Measurements from ENCODE around the gene CDT1. TPM values are rescaled to one million over a fixed set of nuclear protein-coding genes. Genes with fewer than 3 reads are reported as not detected.

The CDT1 gene
- total and polyA plus RNA-seq, 2 experiments from 2014 or later, result 32.6 to 187 TPM

- ATAC-seq, result no peak
Observed at GRCh38 chr16:88835818-88836217, 32.2 kb downstream of the CDT1 start.

More at GRCh38 chr16:88835818-88836217, 32.2 kb downstream of the CDT1 start:
- no peak overlapping the region for H3K27ac Mint-ChIP-seq
- H3K4me3 Mint-ChIP-seq, result no peak overlapping the region
- Histone ChIP-seq H3K36me3 (ENCODE audit: insufficient read depth) (no peaks in the 10 kb centered on the region; the same call in 1 of the 2 replicates), H3K27me3 (ENCODE audit: insufficient read depth) (no peaks in the 10 kb centered on the region), H3F3A (replicated peaks; ENCODE audit: low read depth) (no peaks in the 10 kb centered on the region), H3K4me1 (ENCODE audit: insufficient read depth) (no peaks in the 10 kb centered on the region), H3K79me2 (replicated peaks; ENCODE audit: insufficient read depth) (no peaks in the 10 kb centered on the region), H3K27ac (ENCODE audit: low read depth) (no peak overlapping the region), H3K9me2 (ENCODE audit: insufficient read depth) (no peaks in the 10 kb centered on the region), H3K4me3 (no peak overlapping the region), H2AFZ (no peak overlapping the region), H3K4me2 (no peak overlapping the region), H4K20me1 (replicated peaks; ENCODE audit: insufficient read depth) (no peaks in the 10 kb centered on the region)
- H3K36me3 Mint-ChIP-seq (ENCODE audit: low read depth), result peaks cover 8% of the 10 kb centered on the region
- no peak for DNase-seq (ENCODE audit: low spot score)
- no peaks in the 10 kb centered on the region for H3K9me3 Mint-ChIP-seq
- no peaks in the 10 kb centered on the region for H3K4me1 Mint-ChIP-seq
- TF ChIP-seq CREB1 (CRISPR knock-in tag; IDR thresholded peaks at IDR 0.05; ENCODE audit: low read depth) (no peak), CTCF (conservative IDR thresholded peaks at IDR 0.05; ENCODE audit: low read depth in 2 of 2) (no peak), ZNF114 (CRISPR knock-in tag; IDR thresholded peaks at IDR 0.05) (no peak), NANOG (IDR thresholded peaks at IDR 0.05; ENCODE audit: borderline replicate concordance) (no peak), JUNB (IDR thresholded peaks at IDR 0.05; ENCODE audit: unreplicated experiment) (no peak), STAT1 (IDR thresholded peaks at IDR 0.05; ENCODE audit: unreplicated experiment) (no peak), EZH2 (IDR thresholded peaks at IDR 0.05; ENCODE audit: low read depth, unreplicated experiment) (no peak), ZNF331 (CRISPR knock-in tag; IDR thresholded peaks at IDR 0.05; ENCODE audit: low read depth) (no peak), EZH2phosphoT487 (IDR thresholded peaks at IDR 0.05; ENCODE audit: unreplicated experiment) (no peak), POLR2AphosphoS5 (IDR thresholded peaks at IDR 0.05; ENCODE audit: low read depth) (no peak)
- TF ChIP-seq, protein P1, sequence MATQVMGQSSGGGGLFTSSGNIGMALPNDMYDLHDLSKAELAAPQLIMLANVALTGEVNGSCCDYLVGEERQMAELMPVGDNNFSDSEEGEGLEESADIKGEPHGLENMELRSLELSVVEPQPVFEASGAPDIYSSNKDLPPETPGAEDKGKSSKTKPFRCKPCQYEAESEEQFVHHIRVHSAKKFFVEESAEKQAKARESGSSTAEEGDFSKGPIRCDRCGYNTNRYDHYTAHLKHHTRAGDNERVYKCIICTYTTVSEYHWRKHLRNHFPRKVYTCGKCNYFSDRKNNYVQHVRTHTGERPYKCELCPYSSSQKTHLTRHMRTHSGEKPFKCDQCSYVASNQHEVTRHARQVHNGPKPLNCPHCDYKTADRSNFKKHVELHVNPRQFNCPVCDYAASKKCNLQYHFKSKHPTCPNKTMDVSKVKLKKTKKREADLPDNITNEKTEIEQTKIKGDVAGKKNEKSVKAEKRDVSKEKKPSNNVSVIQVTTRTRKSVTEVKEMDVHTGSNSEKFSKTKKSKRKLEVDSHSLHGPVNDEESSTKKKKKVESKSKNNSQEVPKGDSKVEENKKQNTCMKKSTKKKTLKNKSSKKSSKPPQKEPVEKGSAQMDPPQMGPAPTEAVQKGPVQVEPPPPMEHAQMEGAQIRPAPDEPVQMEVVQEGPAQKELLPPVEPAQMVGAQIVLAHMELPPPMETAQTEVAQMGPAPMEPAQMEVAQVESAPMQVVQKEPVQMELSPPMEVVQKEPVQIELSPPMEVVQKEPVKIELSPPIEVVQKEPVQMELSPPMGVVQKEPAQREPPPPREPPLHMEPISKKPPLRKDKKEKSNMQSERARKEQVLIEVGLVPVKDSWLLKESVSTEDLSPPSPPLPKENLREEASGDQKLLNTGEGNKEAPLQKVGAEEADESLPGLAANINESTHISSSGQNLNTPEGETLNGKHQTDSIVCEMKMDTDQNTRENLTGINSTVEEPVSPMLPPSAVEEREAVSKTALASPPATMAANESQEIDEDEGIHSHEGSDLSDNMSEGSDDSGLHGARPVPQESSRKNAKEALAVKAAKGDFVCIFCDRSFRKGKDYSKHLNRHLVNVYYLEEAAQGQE (IDR thresholded peaks at IDR 0.05; ENCODE audit: unreplicated experiment), result no peak
- TF ChIP-seq, protein P2, sequence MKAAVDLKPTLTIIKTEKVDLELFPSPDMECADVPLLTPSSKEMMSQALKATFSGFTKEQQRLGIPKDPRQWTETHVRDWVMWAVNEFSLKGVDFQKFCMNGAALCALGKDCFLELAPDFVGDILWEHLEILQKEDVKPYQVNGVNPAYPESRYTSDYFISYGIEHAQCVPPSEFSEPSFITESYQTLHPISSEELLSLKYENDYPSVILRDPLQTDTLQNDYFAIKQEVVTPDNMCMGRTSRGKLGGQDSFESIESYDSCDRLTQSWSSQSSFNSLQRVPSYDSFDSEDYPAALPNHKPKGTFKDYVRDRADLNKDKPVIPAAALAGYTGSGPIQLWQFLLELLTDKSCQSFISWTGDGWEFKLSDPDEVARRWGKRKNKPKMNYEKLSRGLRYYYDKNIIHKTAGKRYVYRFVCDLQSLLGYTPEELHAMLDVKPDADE (IDR thresholded peaks at IDR 0.05), result no peak
- TF ChIP-seq, protein P3, sequence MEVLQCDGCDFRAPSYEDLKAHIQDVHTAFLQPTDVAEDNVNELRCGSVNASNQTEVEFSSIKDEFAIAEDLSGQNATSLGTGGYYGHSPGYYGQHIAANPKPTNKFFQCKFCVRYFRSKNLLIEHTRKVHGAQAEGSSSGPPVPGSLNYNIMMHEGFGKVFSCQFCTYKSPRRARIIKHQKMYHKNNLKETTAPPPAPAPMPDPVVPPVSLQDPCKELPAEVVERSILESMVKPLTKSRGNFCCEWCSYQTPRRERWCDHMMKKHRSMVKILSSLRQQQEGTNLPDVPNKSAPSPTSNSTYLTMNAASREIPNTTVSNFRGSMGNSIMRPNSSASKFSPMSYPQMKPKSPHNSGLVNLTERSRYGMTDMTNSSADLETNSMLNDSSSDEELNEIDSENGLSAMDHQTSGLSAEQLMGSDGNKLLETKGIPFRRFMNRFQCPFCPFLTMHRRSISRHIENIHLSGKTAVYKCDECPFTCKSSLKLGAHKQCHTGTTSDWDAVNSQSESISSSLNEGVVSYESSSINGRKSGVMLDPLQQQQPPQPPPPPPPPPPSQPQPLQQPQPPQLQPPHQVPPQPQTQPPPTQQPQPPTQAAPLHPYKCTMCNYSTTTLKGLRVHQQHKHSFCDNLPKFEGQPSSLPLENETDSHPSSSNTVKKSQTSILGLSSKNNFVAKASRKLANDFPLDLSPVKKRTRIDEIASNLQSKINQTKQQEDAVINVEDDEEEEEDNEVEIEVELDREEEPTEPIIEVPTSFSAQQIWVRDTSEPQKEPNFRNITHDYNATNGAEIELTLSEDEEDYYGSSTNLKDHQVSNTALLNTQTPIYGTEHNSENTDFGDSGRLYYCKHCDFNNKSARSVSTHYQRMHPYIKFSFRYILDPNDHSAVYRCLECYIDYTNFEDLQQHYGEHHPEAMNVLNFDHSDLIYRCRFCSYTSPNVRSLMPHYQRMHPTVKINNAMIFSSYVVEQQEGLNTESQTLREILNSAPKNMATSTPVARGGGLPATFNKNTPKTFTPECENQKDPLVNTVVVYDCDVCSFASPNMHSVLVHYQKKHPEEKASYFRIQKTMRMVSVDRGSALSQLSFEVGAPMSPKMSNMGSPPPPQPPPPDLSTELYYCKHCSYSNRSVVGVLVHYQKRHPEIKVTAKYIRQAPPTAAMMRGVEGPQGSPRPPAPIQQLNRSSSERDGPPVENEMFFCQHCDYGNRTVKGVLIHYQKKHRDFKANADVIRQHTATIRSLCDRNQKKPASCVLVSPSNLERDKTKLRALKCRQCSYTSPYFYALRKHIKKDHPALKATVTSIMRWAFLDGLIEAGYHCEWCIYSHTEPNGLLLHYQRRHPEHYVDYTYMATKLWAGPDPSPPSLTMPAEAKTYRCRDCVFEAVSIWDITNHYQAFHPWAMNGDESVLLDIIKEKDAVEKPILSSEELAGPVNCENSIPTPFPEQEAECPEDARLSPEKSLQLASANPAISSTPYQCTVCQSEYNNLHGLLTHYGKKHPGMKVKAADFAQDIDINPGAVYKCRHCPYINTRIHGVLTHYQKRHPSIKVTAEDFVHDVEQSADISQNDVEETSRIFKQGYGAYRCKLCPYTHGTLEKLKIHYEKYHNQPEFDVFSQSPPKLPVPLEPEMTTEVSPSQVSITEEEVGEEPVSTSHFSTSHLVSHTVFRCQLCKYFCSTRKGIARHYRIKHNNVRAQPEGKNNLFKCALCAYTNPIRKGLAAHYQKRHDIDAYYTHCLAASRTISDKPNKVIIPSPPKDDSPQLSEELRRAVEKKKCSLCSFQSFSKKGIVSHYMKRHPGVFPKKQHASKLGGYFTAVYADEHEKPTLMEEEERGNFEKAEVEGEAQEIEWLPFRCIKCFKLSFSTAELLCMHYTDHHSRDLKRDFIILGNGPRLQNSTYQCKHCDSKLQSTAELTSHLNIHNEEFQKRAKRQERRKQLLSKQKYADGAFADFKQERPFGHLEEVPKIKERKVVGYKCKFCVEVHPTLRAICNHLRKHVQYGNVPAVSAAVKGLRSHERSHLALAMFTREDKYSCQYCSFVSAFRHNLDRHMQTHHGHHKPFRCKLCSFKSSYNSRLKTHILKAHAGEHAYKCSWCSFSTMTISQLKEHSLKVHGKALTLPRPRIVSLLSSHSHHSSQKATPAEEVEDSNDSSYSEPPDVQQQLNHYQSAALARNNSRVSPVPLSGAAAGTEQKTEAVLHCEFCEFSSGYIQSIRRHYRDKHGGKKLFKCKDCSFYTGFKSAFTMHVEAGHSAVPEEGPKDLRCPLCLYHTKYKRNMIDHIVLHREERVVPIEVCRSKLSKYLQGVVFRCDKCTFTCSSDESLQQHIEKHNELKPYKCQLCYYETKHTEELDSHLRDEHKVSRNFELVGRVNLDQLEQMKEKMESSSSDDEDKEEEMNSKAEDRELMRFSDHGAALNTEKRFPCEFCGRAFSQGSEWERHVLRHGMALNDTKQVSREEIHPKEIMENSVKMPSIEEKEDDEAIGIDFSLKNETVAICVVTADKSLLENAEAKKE (CRISPR knock-in tag; IDR thresholded peaks at IDR 0.05), result no peak
- H3K27me3 Mint-ChIP-seq (ENCODE audit: insufficient read depth, low read depth, poor library complexity), result peaks cover 8% of the 10 kb centered on the region
